Osteocyte (in vitro differentiated cells): Measurements from ENCODE around the gene XPC. TPM values are rescaled to one million over a fixed set of nuclear protein-coding genes. Genes with fewer than 3 reads are reported as not detected.
A peak's percentile ranks its signal among the peaks of the same experiment; 100 is the strongest.

Source experiments
- DNase-seq: peaks from one replicate; pipeline ENCODE4 v3.0.0; 2021; ENCODE audit warnings: mixed read lengths; ENCODE audit not compliant: unreplicated experiment; ENCODE audit errors: extremely low spot score
- H3K27ac Mint-ChIP-seq: one replicate; pipeline ENCODE4 v1.8.0; 2021; ENCODE audit warnings: mild to moderate bottlenecking, mixed read lengths; ENCODE audit not compliant: unreplicated experiment
- H3K27me3 Mint-ChIP-seq: one replicate; pipeline ENCODE4 v1.8.0; 2021; ENCODE audit warnings: mixed read lengths; ENCODE audit not compliant: unreplicated experiment
- H3K36me3 Mint-ChIP-seq: one replicate; pipeline ENCODE4 v1.8.0; 2021; ENCODE audit warnings: mixed read lengths; ENCODE audit not compliant: unreplicated experiment
- H3K4me1 Mint-ChIP-seq: one replicate; pipeline ENCODE4 v1.8.0; 2021; ENCODE audit warnings: mixed read lengths; ENCODE audit not compliant: unreplicated experiment
- H3K4me3 Mint-ChIP-seq: one replicate; pipeline ENCODE4 v1.8.0; 2021; ENCODE audit warnings: mild to moderate bottlenecking, moderate library complexity, mixed read lengths; ENCODE audit not compliant: unreplicated experiment
- H3K9me3 Mint-ChIP-seq: one replicate; pipeline ENCODE4 v1.8.0; 2021; ENCODE audit warnings: mixed read lengths; ENCODE audit not compliant: unreplicated experiment
- CTCF ChIP-seq: fragments of 200-600 bp; sonication (generic); IDR thresholded peaks from 2 replicates; pipeline ENCODE4 v1.5.0; 2021; ENCODE audit warnings: antibody characterized with exemption, mild to moderate bottlenecking, moderate library complexity
- total RNA-seq: library from RNA; stranded (reverse); gene quantifications from 2 replicates; pipeline ENCODE4 v1.2.1, GENCODE V29; 2021

The XPC gene
- total RNA-seq, 1 donor from 2014 or later = 39.4 TPM

- H3K4me1 Mint-ChIP-seq = peaks cover 53% of the 10 kb centered on the region
- no peaks in the 10 kb centered on the region for H3K27me3 Mint-ChIP-seq
- H3K9me3 Mint-ChIP-seq = peaks cover 27% of the 10 kb centered on the region
- peak overlapping the region; percentile 82 for H3K27ac Mint-ChIP-seq
- no peak overlapping the region for H3K4me3 Mint-ChIP-seq
- peaks cover 25% of the 10 kb centered on the region for H3K36me3 Mint-ChIP-seq
- TF ChIP-seq CTCF = no peak
- no peak for DNase-seq
Observed at GRCh38 chr3:14223595-14223994, 45.2 kb upstream of the XPC start.

GRCh38 chr3:14222900-14223594 is 44.6 kb upstream of the XPC start:
- no peak overlapping the region for H3K4me3 Mint-ChIP-seq
- peaks cover 51% of the 10 kb centered on the region for H3K4me1 Mint-ChIP-seq

GRCh38 chr3:14222457-14222856 is 44.1 kb upstream of the XPC start:
- no peak for DNase-seq
- Mint-ChIP-seq H3K27me3 (no peaks in the 10 kb centered on the region), H3K4me1 (peaks cover 50% of the 10 kb centered on the region), H3K4me3 (no peak overlapping the region), H3K27ac (peak overlapping the region; percentile 82), H3K9me3 (peaks cover 27% of the 10 kb centered on the region), H3K36me3 (peaks cover 25% of the 10 kb centered on the region)
- TF ChIP-seq CTCF = no peak

More at GRCh38 chr3:14222900-14223594, 44.6 kb upstream of the XPC start:
- no peaks in the 10 kb centered on the region for H3K27me3 Mint-ChIP-seq
- peak overlapping the region; percentile 82 for H3K27ac Mint-ChIP-seq
- peaks cover 27% of the 10 kb centered on the region for H3K9me3 Mint-ChIP-seq
- no peak for DNase-seq
- TF ChIP-seq CTCF = peak; percentile 9
- H3K36me3 Mint-ChIP-seq = peaks cover 25% of the 10 kb centered on the region

GRCh38 chr3:14221902-14222301 is 43.5 kb upstream of the XPC start:
- peak overlapping the region; percentile 82 for H3K27ac Mint-ChIP-seq
- no peaks in the 10 kb centered on the region for H3K27me3 Mint-ChIP-seq
- peaks cover 25% of the 10 kb centered on the region for H3K36me3 Mint-ChIP-seq
- no peak overlapping the region for H3K4me3 Mint-ChIP-seq
- TF ChIP-seq CTCF = no peak
- peaks cover 27% of the 10 kb centered on the region for H3K9me3 Mint-ChIP-seq
- peaks cover 50% of the 10 kb centered on the region for H3K4me1 Mint-ChIP-seq
- DNase-seq = no peak

GRCh38 chr3:14220933-14221332 is 42.5 kb upstream of the XPC start:
- Mint-ChIP-seq H3K9me3 (peaks cover 27% of the 10 kb centered on the region), H3K4me3 (no peak overlapping the region), H3K4me1 (peaks cover 46% of the 10 kb centered on the region), H3K27me3 (no peaks in the 10 kb centered on the region), H3K36me3 (peaks cover 25% of the 10 kb centered on the region), H3K27ac (no peak overlapping the region)
- no peak for DNase-seq
- TF ChIP-seq CTCF = no peak
